Smooth muscle cell of the brain vasculature (primary cell): Measurements from ENCODE around the gene FBLN5.

ENCODE experiments used
- DNase-seq: peaks from one replicate; pipeline ENCODE4 v3.0.0-alpha.2; 2012; ENCODE audit warnings: low read depth, low spot score

The FBLN5 gene, protein sequence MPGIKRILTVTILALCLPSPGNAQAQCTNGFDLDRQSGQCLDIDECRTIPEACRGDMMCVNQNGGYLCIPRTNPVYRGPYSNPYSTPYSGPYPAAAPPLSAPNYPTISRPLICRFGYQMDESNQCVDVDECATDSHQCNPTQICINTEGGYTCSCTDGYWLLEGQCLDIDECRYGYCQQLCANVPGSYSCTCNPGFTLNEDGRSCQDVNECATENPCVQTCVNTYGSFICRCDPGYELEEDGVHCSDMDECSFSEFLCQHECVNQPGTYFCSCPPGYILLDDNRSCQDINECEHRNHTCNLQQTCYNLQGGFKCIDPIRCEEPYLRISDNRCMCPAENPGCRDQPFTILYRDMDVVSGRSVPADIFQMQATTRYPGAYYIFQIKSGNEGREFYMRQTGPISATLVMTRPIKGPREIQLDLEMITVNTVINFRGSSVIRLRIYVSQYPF

DNA sequence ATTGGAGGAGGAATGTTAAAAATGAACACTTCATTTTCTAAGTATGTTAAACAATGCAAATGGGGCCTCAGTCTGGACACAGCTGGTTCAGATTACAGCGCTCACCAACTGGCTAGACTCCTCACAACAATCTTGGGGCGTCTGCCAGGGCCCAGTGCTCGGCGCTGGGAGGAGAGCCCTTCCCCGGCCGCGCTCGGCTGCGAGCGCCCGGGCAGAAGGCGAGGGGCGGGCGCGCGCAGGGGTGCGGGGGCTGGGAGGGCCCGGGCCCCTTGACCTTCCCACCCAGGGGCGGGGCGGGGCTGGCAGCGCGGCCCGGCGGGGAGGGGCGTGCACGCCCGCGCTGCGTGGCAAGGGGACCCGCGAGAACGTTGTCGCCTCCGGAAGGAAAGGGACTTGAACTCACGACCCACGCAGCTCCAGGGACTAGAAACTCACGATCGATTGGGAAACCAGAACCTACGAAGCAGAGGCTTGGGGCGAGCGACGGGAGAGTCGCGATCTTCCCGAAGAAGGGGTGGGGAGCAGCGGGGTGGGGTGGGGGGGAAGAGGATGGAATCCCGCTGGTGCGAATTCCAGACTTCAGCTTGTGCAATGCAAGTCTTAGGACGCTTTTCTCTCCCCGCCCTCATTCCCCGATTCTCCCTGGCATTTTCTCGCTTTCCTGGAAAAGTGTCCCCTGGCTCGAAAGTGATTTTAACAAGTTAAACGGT is at the start of gene FBLN5:
FBLN5 (minus strand) TSS at position 220 of the 710 bp plus-strand sequence. CDS start 465 bp downstream, outside the sequence.
- no peak for DNase-seq

DNA sequence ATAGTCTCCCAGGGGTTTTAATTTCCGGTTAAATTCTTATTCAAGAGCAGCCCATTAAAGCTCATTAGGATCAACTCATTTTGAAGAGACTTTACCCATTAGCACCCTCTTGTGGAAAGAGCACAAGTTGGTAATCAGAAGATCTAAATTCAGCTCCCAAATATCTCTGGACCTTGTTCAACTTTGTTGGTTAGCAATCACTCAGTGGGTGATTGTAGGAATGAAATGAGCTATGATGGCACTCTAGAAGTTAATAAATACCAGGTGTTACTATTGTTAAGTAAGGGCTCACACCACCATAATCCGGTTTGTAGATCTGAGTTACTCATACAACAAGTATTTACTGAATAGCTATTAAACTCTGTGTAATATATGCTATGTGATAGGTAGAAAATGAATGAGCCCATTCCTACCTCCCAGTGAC is 49.5 kb upstream of the FBLN5 start:
- DNase-seq = no peak

DNA sequence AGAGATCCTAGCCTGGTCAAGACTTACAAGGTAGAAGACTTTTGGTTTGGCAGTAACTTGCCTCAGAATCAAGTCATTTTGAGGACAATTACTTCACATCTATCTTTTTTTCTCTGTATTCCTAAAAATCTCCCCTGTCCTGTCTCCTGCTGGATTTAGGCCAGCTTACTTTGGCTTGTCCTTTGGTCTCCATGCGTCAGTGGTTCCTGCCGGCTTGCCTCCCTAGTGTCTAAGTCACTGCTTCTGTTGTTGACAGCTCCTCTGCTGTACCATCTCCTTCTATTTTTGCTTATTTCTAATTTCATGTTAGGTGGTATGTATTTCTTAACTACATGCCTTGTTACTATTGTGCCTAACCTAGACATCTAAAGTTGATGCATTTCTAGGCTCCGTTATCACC is 39.7 kb upstream of the FBLN5 start:
- no peak for DNase-seq

- DNase-seq = no peak
Observed at GRCh38 chr14:91985521-91986255, 38.2 kb upstream of the FBLN5 start.

DNA sequence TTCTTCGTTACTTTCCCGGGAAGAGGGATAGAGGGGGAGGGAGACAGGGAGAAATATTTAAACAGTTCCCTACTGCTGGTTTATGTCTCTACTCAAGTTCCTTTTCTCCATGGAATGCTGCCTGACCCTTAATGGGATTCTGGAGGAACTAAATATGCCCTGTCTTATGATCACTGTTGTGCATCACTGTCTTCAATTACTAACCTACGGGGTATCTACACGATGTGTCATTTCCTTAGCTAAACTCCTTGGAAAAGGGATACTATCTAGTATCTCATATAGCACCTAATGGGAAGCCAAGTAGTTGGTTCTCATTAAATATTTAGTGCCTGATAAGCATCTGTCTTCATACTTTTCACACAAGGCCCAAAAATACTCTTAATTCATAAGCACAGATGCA is 37.5 kb upstream of the FBLN5 start:
- no peak for DNase-seq

DNA sequence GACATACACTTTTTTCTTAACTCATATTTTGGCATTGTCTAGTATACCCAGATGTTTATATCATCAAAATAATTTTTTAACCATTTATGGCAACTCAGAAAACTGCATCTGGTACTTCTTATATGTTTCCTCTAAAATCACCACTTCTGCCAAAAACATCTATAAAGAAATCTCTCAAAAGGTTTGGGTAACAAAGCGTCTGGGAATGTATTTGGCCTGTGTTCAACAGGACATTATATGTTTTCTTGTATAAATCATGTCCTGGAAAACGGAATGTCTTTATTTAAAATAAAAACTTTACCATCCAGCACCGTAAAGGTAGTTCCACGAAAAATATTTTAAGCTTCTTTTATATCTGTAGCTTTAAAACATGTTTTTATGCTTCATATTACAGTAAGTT is 36.1 kb upstream of the FBLN5 start:
- DNase-seq = no peak

DNA sequence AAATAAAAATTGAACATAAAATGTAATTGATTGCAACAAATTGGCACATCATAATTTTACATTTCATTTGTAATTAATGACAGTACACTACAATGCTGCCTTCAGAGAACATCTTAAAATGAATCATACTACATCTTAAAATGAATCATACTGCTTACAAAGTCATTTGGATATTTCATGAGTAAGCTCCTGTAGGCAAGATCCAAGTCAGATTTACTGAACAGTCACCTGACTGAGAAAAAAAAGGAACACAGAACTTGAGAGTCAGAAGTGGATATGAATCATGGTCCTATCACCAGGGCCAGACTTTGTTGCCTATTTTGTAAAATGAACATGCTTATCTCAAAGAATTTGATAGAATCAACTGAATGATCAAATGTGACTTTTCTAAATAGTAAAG is 32.7 kb upstream of the FBLN5 start:
- DNase-seq = no peak

DNA sequence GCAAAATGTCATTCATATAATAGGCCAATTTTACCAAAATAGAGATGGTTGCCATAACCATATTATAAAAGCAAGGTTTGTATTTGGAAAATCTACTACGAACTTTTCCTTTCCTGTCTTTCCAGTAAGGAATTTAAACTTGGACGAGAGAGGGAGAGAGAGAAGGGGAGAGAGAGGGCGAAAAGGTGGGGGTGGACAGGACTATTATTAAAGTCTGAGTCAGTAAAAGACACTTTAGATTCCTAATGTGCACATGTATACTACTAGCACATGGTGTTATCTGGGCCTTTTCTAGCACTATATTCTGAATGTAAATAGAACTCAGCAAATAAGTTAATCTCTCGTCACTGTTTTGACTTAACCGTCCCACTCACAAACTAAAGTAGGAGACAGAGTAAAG is 30.4 kb upstream of the FBLN5 start:
- no peak for DNase-seq

GRCh38 chr14:91975763-91976162 is 28.3 kb upstream of the FBLN5 start:
- no peak for DNase-seq

GRCh38 chr14:91971188-91971778 is 23.8 kb upstream of the FBLN5 start:
- no peak for DNase-seq

- no peak for DNase-seq
Observed at GRCh38 chr14:91968280-91968679, 20.8 kb upstream of the FBLN5 start.

GRCh38 chr14:91964724-91965123 is 17.2 kb upstream of the FBLN5 start:
- DNase-seq = no peak

DNA sequence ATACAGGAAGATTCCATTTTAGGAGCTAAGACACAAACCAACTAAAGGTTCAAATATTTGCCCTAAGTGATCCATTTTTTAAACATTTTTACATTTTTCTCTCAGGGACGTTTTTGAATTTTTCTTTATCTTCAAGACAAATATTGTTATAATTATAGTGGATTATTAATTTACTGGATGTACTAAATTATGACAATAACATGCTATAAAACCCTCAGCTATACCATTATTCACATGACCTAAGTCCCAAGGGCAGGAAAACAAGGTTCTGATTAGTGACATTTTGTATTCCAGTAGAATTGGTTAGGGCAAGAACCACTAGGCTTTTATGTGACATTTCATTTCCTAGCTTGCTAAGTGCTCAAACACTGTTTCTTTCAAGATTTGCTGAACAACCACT is 16.5 kb upstream of the FBLN5 start:
- no peak for DNase-seq

- DNase-seq = no peak
Observed at GRCh38 chr14:91963465-91963864, 16.0 kb upstream of the FBLN5 start.

- no peak for DNase-seq
Observed at GRCh38 chr14:91961297-91962220, 14.1 kb upstream of the FBLN5 start.

DNA sequence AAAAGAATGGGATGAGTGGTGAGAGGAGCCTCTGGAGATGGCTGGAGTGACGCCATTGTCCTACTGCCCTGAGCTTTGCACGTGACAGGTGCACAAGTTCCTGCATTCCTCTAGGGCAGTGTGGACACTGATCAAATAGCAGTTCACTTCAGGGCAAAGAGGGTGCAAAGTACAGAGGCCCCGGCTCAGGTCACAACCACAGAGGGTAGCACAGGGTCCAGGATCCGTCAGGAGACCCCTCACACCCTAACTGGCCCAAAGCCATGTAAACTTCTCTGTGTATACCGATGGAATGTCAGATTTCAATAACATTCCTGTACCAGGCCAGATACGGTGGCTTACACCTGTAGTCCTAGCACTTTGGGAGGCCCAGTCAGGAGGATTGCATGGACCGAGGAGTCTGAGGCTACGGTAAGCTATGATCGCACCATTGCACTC is 10.4 kb upstream of the FBLN5 start:
- DNase-seq = no peak

GRCh38 chr14:91956616-91957015 is 9.1 kb upstream of the FBLN5 start:
- no peak for DNase-seq

DNA sequence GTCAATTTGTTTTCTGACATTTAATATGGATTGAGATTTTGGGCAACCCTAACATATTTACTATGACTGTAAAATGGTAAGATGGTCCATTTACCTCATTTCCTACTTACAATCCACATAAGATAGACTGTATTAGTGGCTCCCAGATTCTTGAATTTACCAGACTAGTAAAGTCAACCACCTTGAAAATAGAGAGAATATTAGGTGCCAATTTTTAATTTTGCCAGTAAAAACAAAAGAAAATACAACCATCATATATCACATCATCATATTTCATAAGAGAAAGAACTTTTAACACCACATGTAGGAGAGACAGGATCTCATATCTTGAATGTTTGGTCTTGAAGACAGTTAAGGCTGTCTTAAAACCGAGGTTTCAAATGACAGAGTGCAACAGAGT is 7.7 kb upstream of the FBLN5 start:
- DNase-seq = no peak

- no peak for DNase-seq
Observed at GRCh38 chr14:91953170-91953985, 5.9 kb upstream of the FBLN5 start.
